HG03460 (cell line): ENCODE measurements around the gene CNP.
A peak's percentile ranks its signal among the peaks of the same experiment; 100 is the strongest.

Source experiments
- ATAC-seq: cut with Tn5 transposase; IDR thresholded peaks from one replicate; pipeline ENCODE4 v1.9.1; 2021; ENCODE audit not compliant: unreplicated experiment

CNP gene

GRCh38 chr17:41941168-41941567 is 25.4 kb upstream of the CNP start:
- ATAC-seq: no peak

DNA sequence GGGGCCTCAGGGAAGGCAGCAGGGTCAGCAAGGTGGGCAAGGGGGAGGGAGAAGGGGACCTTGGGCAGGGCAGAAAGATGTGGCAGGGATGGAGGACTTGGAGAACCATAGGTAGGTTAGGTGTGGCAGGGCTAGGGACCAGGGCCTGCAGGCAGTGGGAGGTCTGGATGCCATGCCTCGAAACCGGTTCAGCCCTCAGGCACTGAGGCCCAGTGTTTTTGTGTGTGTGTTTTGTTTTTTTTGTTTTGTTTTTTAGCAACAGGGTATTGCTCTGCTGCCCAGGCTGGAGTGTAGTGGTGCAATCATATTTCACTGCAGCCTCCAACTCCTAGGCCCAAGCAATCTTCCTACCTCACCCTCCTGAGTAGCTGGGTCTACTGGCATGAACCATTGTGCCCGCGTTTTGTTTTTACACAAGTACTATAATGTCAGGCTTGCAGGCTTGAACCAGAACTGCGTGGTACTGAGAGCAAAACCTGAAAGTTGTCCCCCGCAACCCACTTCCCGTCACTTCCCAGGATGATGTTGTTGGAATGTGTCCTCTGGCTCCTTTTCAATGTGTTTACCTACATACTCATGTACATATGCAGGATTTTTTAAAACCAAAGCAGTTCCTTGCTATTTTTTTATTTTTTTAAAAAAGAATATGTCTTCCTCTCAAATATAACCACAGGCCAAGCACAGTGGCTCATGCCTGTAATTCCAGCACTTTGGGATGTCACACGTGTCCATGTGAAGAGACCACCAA is 23.8 kb upstream of the CNP start:
- no peak for ATAC-seq

DNA sequence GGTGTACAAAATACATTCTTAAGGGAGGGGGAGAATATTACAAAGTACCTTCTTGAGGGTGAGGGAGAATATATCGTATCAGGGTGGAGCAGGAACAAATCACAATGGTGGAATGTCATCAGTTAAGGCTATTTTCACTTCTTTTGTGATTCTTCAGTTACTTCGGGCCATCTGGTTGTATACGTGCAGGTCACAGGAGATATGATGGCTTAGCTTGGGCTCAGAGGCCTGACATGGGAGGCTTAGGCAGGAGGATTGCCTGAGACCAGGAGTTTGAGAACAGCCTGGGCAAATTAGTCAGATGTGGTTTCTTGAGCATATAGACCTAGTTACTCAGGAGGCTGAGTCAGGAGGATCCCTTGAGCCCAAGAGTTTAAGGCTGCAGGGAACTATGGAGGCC is 23.1 kb upstream of the CNP start:
- ATAC-seq: no peak

DNA sequence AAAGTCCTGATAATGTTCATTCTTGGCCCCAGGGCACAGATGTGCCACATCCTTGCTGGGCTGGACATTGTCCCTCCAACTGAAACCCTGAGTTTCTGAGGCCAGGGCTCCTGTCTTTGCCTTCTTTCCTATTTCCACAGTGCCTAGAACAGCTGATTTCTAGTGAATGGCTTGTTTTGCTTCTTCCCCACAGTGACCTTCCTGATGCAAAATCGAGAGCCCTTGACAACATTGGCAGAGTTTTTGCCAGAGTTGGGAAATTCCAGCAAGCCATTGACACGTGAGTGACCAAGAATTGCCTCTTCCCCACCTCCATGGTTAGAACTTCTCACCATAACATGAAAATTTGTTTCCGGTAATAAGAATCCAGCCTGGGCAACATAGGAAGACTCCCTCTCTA is 21.7 kb upstream of the CNP start:
- no peak for ATAC-seq

GRCh38 chr17:41948762-41949460 is 17.7 kb upstream of the CNP start:
- no peak for ATAC-seq

GRCh38 chr17:41956522-41956921 is 10.1 kb upstream of the CNP start:
- no peak for ATAC-seq

GRCh38 chr17:41957031-41957868 is 9.3 kb upstream of the CNP start:
- ATAC-seq: no peak

GRCh38 chr17:41957869-41958439 is 8.6 kb upstream of the CNP start:
- no peak for ATAC-seq

- no peak for ATAC-seq
Measured at GRCh38 chr17:41959030-41959335, 7.6 kb upstream of the CNP start.

DNA sequence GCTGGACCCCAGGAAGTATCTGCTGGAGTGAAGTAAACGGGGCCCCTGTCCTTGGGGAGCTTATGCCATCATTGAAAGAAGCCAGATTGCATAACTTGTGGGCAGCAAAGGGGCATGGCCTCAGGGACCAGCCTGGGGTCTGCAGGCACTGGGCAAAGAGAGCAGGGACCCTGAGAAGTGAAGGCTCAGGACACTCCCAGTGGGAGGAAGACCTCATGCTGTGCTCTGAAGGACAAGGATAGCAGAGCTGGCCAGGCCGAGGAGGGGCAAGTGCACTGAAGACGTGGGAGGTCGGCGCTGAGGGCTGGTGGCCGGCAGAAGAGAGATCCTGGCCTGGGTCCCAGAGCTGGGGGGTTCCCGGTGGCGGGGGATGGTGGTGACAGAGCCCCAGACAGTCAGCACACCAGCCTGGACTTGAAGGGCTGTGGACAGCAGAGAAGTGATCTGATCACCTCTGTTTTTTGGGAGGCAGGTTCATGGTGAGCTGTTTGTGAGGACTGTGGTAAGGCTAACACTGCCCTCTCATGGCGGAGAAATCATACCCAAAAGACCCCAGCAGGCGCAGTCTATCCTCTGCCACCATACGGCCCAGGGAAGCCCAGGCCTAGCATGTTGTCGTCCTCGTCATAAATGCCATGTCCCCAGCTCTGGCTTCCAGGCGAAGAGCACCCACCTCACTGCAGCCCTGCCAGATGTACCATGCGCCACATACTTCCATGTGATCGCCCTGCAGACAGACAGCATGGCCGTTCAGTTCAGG is 7.1 kb upstream of the CNP start:
- ATAC-seq: no peak

GRCh38 chr17:41962111-41962510 is 4.5 kb upstream of the CNP start:
- no peak for ATAC-seq

DNA sequence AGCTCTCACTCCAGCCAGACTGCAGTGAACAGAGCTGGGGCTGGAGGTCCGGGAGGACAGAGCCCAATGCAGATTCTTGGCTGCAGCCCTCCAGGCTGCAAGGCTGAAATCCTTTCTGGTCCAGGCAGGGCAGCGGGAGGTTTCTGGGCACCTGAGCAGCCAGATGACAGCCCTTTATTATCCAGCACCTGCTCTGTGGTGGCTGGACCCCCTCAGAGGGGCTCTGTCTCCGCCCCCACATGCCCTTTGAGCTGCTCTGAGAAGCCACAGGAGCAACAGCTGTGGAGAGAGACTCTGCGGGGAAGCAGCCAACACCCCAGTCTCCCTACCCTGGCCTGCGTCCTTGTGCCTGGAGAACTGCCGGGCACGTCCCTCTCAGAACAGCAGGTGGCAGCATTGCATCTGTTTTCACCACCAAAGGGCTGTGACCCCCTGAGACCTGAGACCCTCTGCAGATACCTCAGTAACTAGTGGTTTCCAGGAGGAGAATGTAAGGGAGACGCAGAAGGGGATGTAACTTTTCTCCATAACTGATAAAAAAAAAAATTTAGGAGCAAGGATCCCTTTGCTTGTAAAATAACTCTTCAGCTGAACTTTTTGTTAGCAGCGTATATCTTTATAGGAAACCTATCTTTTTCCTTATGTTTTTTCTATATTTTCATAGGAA is 3.7 kb upstream of the CNP start:
- ATAC-seq: no peak

- peak; percentile 42 for ATAC-seq
Measured at GRCh38 chr17:41965694-41966462, 717 bp upstream of the CNP start.

DNA sequence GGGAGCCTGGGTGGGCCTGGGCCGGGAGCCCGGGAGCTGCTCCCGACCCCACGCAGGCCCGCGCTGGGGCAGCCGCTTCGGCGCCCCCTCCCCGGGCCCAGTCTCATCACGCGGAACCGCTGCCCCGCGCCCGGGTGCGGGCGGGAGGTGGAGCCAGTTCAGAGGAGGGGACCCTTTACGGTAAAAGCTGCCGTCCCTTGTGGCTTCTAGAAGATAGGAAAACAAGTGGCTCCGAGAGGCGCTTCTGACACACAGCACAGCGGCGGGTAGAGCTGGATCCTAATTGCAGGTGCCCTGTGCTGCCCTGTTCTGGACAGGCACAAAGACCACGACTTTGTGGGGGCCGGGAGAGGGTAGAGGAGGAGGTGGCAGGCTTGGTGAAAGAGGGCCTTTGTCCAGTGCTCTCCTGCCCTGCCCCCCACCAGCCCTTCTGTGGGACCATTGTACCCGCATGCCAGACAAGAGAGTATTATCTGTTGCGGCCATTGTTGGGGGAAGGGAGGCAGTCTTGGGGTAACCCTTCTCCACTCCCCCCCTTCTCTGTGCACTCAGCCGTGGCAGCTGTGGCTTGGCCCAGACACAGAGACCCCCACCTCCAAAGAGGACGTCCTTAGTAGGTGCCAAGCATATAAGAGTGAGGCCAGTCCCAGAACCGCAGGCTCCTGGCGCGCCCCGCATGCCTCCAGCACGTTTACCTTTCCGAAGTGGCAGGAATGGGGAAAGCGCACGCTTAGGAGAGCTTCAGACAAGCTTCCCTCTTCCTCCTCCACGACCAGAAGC is 736 bp downstream of the CNP start:
- ATAC-seq: peak; percentile 16

DNA sequence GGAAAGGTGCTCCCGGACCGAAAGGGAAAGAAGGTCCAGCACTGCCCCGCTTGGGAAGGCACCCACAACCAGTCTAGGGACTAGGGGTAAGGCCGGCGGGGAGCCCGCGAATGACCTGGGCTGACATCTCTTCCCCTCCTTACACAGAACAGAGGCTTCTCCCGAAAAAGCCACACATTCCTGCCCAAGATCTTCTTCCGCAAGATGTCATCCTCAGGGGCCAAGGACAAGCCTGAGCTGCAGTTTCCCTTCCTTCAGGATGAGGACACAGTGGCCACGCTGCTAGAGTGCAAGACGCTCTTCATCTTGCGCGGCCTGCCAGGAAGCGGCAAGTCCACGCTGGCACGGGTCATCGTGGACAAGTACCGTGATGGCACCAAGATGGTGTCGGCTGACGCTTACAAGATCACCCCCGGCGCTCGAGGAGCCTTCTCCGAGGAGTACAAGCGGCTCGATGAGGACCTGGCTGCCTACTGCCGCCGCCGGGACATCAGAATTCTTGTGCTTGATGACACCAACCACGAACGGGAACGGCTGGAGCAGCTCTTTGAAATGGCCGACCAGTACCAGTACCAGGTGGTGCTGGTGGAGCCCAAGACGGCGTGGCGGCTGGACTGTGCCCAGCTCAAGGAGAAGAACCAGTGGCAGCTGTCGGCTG is 1.5 kb downstream of the CNP start:
- no peak for ATAC-seq

DNA sequence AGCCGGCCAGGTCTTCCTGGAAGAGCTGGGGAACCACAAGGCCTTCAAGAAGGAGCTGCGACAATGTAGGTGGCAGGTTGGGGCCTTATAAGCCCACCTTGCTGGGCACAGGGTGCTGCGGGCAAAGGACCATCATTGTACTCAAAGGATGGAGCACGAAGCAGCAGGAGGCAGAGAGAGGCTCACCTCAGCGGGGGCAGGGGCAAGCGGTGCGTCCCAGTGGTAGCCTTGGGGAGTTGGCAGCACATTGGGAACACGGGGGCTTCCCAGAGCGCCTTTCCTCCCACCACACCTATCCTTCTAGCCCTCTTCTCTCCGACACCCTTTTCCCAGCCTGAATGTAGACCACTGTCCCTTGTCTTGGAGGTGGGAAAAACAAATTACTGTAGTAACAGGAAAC is 2.1 kb downstream of the CNP start:
- no peak for ATAC-seq

DNA sequence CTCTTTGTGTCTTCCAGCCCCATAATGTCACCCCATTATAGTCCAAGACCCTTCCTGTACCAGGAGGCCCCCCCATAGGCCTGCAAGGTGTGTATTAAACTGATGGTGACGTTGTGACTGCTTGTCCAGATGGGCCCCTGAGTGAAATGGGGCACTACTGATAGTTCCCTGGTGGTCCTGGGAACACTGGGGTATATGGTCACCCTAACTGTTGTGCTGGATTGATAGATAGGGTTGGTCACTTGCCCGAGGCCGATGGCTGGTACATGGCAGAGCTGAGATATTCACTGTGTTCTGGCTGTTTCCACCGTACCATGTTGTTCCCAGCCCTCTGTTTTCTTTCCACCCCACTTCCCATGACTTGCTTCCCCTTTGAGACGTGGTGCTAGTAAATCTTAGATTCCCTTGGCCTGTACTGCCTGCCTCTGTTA is 4.3 kb downstream of the CNP start:
- no peak for ATAC-seq
